ENCODE results near the gene ATP8A2.

Gene ATP8A2

DNA sequence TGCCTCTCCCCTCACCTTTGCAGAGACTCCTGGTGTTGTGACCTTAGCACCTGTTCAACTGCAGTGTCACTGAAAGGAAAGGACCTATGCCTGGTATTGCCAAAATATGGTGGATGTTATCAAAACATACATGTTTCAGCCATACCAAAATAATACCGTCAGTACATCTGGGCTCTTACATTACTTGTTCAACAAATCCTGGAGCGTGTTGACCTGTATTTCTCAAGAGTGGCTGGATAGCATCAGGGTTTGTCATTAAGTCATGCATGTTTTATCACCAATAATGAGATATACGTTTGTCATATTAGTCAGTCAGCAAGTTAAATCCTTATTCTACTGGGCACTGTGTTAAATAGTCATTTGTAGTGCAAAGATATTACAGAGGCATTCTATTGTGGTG, 389.3 kb downstream of the ATP8A2 start:
- DNase-seq (ENCODE audit: extremely low read depth, low read depth) = no peak
- H3K4me3 ChIP-seq (replicated peaks; ENCODE audit: low read depth, low read length) = no peak overlapping the region
- TF ChIP-seq, protein P1, sequence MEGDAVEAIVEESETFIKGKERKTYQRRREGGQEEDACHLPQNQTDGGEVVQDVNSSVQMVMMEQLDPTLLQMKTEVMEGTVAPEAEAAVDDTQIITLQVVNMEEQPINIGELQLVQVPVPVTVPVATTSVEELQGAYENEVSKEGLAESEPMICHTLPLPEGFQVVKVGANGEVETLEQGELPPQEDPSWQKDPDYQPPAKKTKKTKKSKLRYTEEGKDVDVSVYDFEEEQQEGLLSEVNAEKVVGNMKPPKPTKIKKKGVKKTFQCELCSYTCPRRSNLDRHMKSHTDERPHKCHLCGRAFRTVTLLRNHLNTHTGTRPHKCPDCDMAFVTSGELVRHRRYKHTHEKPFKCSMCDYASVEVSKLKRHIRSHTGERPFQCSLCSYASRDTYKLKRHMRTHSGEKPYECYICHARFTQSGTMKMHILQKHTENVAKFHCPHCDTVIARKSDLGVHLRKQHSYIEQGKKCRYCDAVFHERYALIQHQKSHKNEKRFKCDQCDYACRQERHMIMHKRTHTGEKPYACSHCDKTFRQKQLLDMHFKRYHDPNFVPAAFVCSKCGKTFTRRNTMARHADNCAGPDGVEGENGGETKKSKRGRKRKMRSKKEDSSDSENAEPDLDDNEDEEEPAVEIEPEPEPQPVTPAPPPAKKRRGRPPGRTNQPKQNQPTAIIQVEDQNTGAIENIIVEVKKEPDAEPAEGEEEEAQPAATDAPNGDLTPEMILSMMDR (IDR thresholded peaks at IDR 0.05; ENCODE audit: low read depth, low read length, missing control alignments) = no peak

DNA sequence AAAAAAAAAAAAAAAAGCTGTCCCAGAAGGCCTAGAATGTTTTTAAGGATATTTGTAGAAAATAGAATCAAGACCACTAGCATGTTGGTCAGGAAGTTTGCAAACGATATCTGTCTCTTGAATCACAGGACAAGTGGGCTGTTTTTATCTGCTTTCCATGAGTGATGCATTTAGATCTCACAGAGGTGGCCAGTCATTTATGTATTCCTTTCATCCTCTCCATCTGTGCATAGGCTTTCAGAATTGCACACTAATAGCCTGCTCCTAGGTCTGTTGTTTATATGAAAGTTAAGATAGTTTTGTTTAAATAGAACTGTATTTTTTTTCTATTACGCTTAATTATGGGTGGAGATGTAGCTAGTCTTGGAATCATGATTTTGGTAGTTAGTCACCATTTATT, 390.5 kb downstream of the ATP8A2 start:
- TF ChIP-seq, protein P1 (IDR thresholded peaks at IDR 0.05; ENCODE audit: low read depth, low read length, missing control alignments) = no peak
- no peak for DNase-seq (ENCODE audit: extremely low read depth, low read depth)
- no peak overlapping the region for H3K4me3 ChIP-seq (replicated peaks; ENCODE audit: low read depth, low read length)

DNA sequence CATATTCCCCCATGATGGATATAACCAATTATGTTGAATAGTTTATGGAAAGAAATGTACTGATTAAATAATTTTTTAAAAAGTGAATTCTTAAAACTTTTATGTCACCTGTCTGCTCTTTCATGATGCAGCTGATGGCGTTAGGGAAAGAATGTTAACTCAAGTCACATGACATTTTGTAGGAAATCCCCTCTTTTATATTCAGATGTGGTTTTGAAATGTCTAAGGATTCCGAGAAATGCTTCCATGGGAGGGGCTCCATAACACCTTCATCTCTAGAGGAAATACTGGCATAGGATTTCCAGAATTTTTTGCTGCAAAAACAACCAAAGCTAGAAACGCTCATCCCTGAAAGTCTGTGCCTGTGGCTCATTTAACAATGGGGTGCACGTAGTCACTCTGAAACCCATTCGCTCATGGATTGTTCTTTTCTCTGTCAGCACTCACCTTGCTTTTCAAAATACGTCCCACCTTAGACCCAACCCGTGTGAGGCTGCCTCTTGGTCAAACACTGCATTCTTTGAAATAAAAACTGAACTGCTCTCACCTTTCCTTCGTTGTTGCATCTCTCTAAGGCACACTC, 391.1 kb downstream of the ATP8A2 start:
- H3K4me3 ChIP-seq (replicated peaks; ENCODE audit: low read depth, low read length) = no peak overlapping the region
- TF ChIP-seq, protein P1 (IDR thresholded peaks at IDR 0.05; ENCODE audit: low read depth, low read length, missing control alignments) = no peak
- DNase-seq (ENCODE audit: extremely low read depth, low read depth) = no peak

DNA sequence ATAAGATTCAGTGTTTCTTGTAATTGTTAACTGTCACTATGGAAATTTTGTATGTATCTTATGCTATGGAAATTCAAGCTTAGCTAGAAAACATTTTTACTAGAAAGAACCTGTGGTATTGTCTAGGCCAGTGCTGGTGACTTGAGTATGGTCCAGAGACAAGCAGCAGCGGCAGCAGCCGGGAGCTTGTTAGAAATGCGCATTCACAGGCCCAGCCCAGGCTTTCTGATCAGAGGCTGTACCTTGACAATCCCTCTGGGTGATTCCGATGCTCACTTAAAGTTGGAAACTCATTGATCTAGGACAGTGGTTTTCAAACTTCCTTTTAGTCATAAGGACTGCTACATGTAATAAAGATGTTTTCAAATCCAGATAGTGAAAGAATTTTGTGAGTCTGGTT, 392.6 kb downstream of the ATP8A2 start:
- TF ChIP-seq, protein P1 (IDR thresholded peaks at IDR 0.05; ENCODE audit: low read depth, low read length, missing control alignments) = no peak
- no peak for DNase-seq (ENCODE audit: extremely low read depth, low read depth)
- no peak overlapping the region for H3K4me3 ChIP-seq (replicated peaks; ENCODE audit: low read depth, low read length)

GRCh38 chr13:25765266-25765665, 393.5 kb downstream of the ATP8A2 start:
- TF ChIP-seq, protein P1 (IDR thresholded peaks at IDR 0.05; ENCODE audit: low read depth, low read length, missing control alignments) = no peak
- no peak overlapping the region for H3K4me3 ChIP-seq (replicated peaks; ENCODE audit: low read depth, low read length)
- DNase-seq (ENCODE audit: extremely low read depth, low read depth) = no peak

- DNase-seq (ENCODE audit: extremely low read depth, low read depth) = no peak
- H3K4me3 ChIP-seq (replicated peaks; ENCODE audit: low read depth, low read length) = no peak overlapping the region
- TF ChIP-seq, protein P1 (IDR thresholded peaks at IDR 0.05; ENCODE audit: low read depth, low read length, missing control alignments) = no peak
Observed at GRCh38 chr13:25766576-25766975, 394.8 kb downstream of the ATP8A2 start.

DNA sequence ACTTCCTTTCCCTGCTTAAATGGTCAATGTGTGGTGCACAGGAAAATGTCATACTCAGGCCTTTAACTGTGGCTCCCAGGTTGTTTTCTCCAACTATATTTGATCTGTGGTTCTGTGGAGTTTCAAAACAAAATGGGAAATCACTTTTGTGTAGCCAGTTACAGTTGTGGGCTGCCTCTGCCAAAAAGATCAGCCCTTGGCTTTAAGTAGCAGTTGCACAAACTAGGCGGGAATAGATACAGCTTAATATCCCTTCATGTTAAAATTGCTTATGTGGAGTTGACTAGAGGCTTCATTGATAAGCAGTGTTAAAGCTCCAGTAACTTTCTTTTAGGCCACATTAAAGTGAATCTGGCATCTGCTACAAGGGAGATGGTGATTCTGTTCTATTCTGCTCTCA, 395.2 kb downstream of the ATP8A2 start:
- TF ChIP-seq, protein P1 (IDR thresholded peaks at IDR 0.05; ENCODE audit: low read depth, low read length, missing control alignments) = no peak
- DNase-seq (ENCODE audit: extremely low read depth, low read depth) = no peak
- no peak overlapping the region for H3K4me3 ChIP-seq (replicated peaks; ENCODE audit: low read depth, low read length)

Measured in HFF-Myc (cell line).